ENCODE results near the gene PTPRZ1.

DNA sequence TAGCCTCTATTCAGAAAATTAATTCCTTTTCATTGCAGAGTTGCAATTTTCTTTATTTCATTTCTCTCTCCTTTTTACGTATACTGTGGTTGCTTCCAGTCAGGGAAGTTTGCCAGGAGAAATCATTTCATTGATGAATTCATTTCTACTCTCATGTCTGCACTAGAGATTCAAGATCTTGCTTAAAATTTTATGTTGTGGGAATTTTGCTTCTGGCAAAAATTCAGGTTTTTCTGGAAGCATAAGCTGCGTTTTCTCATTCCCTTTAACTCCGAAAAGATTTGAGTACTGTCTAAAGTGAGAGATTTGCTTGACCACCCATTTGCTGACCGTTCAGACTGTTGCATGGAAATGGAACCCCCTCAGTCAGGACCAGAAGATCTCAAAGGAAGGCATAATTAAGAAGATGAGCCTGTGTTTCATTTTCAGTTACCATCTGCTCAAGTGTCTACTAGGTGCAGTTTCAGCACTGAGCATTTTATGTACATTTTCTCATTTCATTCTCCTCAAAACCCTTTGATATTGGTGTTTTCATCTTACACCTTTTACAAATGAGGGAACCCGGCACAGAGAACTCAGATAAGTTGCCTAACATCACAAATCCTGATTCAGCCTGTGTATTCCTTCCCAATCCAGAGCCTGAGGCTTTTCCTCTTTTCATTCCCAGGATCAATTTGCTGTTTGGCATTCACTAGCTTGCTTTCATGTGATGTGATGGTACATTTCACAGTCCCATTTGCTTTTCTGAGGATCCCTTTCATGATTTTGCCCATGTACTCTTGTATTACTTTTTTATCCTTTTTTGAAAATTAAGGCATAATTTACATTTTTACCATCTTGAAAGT, 3.9 kb downstream of the PTPRZ1 start:
- no peak for TF ChIP-seq POLR2AphosphoS5 (IDR thresholded peaks at IDR 0.05; ENCODE audit: insufficient read depth in 1 of 2, low read depth in 1 of 2)
- TF ChIP-seq, protein P1, sequence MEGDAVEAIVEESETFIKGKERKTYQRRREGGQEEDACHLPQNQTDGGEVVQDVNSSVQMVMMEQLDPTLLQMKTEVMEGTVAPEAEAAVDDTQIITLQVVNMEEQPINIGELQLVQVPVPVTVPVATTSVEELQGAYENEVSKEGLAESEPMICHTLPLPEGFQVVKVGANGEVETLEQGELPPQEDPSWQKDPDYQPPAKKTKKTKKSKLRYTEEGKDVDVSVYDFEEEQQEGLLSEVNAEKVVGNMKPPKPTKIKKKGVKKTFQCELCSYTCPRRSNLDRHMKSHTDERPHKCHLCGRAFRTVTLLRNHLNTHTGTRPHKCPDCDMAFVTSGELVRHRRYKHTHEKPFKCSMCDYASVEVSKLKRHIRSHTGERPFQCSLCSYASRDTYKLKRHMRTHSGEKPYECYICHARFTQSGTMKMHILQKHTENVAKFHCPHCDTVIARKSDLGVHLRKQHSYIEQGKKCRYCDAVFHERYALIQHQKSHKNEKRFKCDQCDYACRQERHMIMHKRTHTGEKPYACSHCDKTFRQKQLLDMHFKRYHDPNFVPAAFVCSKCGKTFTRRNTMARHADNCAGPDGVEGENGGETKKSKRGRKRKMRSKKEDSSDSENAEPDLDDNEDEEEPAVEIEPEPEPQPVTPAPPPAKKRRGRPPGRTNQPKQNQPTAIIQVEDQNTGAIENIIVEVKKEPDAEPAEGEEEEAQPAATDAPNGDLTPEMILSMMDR (IDR thresholded peaks at IDR 0.05): no peak

Data from vagina (tissue), 2 donors.